Heart right ventricle (tissue), 16 donors: ENCODE results near the gene ZNF692. TPM values are rescaled to one million over a fixed set of nuclear protein-coding genes. Genes with fewer than 3 reads are reported as not detected.
A peak's percentile ranks its signal among the peaks of the same experiment; 100 is the strongest.

Source experiments
- ATAC-seq, 8 donors: fragments of 200-7000 bp; cut with Tn5 transposase; one replicate each; pipeline ENCODE4 v1.9.1; 2020; ENCODE audit warnings: mild to moderate bottlenecking in 8 of 8, moderate library complexity in 8 of 8, moderate number of reproducible peaks in 1 of 8
- DNase-seq, 2 donors: peaks; one replicate each; pipeline ENCODE4 v3.0.0-alpha.2; 2020
- H3K27ac ChIP-seq, 10 donors: fragments of 200-600 bp; sonication (generic) in 2 of 10; one replicate each; pipeline versions ENCODE4 v1.5.0 to v1.8.0; 2020 to 2022; ENCODE audit warnings: mild to moderate bottlenecking in 3 of 10
- H3K27me3 ChIP-seq, 7 donors: fragments of 200-600 bp; one replicate each; pipeline ENCODE4 v1.8.0; 2021 to 2022; ENCODE audit warnings: mild to moderate bottlenecking in 2 of 7
- H3K36me3 ChIP-seq, 9 donors: fragments of 200-600 bp; sonication (generic) in 1 of 9; one replicate each; pipeline versions ENCODE4 v1.5.0 to v1.8.0; 2020 to 2022; ENCODE audit warnings: mild to moderate bottlenecking in 2 of 9
- H3K4me1 ChIP-seq, 9 donors: fragments of 200-600 bp; sonication (generic) in 1 of 9; one replicate each; pipeline versions ENCODE4 v1.5.0 to v1.8.0; 2020 to 2022; ENCODE audit warnings: mild to moderate bottlenecking in 4 of 9
- H3K4me3 ChIP-seq, 10 donors: fragments of 200-600 bp; sonication (generic) in 2 of 10; one replicate each; pipeline versions ENCODE4 v1.5.0 to v1.8.0; 2020 to 2022; ENCODE audit warnings: mild to moderate bottlenecking in 7 of 10, moderate library complexity in 2 of 10
- H3K9me3 ChIP-seq, 11 donors: fragments of 200-600 bp in 10 of 11; sonication (generic) in 2 of 11; one replicate each; pipeline versions ENCODE4 v1.5.0 to v1.8.0; 2013 to 2022; ENCODE audit warnings: mild to moderate bottlenecking in 2 of 11, control low read depth in 1 of 11, moderate library complexity in 1 of 11
- WGBS, 2 donors: extraction: QIAGEN DNeasy Blood & Tissue Kit; methylation state at CpG; one replicate each; pipeline ENCODE4 v1.1.7; 2013; ENCODE audit warnings: inconsistent platforms in 1 of 2; 5-methylcytosine and 5-hydroxymethylcytosine counted together
- intact Hi-C, 10 donors: fragments of 100-400 bp; cut with DNase I; formaldehyde crosslinking; loops; one replicate each; pipeline versions ENCODE4 v1.11.1 to v1.14.2; 2022
- polyA plus RNA-seq, 2 donors: library from polyadenylated mRNA; stranded (reverse); fragments of 200-250 nt; gene quantifications; one replicate each; pipeline ENCODE4 v1.2.3, GENCODE V29; 2013
- total RNA-seq, 10 donors: library from RNA; stranded (reverse); fragmentation: NEBNext Ultra II Directional in 3 of 10; extraction: Animal tissue kit (Norgen Biotek cat#: 25700) in 3 of 10; gene quantifications; one replicate each; pipeline versions ENCODE4 v1.2.1 to v1.2.4, GENCODE V29; 2021 to 2023
- TF ChIP-seq, protein P1 (sequence below), 9 donors: fragments of 200-600 bp; sonication (generic) in 2 of 9; IDR thresholded peaks; one replicate each; pipeline versions ENCODE4 v1.5.0 to v1.8.0; 2021 to 2022; ENCODE audit warnings: antibody characterized with exemption in 9 of 9, mild to moderate bottlenecking in 5 of 9, moderate library complexity in 1 of 9
- donor health status: Arrhythmogenic right ventricular cardiomyopathy.
- donor health status: ischemic (EF 13 %, LVEDD 7.1; RV severe dilation, severe dysfunction).
- donor health status: healthy with polysubstance abuse.
- donor health status: DM: no; HTN: yes; CAD: no.
- donor health status: DM: no; HTN: no; CAD: no.
- donor health status: ischemic (EF 25% LVEDD 6.9; RV normal size, moderate dysfunction).
- donor health status: ischemic (EF 25% LVEDD 5.7; RV mildly dilated, moderate dysfunction).
- donor health status: healthy.
- donor health status: DM: yes; HTN: yes; CAD: no.
- donor health status: Ischemic cardiomyopathy.
- donor health status: ischemic (EF 35%, LVEDD 5.7; RV mildly dilated, moderate dysfunction).
- donor health status: nonischemic (EF 11% LVEDD 7.7; RV severe dilation, severe dysfunction).
- donor health status: DM: yes; HTN: yes; CAD: no.
- donor health status: PGD.
- donor health status: ischemic (EF 29% LVEDD 5.4; RV normal size, mild dysfunction).
- donor health status: nonischemic (EF 23%, LVEDD 6.1; RV moderate dilation, normal function).

ZNF692 gene
- total and polyA plus RNA-seq, 12 donors: 7.1 to 102 (median 12.5) TPM

- H3K4me1 ChIP-seq: peaks cover 19 to 90% (median 67%) of the 10 kb centered on the region in 9 donors
- ATAC-seq (peak in 2 of 8 donors; percentile 6 to 22), DNase-seq (no peak)
- H3K9me3 ChIP-seq: no peaks in the 10 kb centered on the region
- WGBS, 2 donors: 34 to 49% methylated on average over 3 of the region's 3 CpGs
- no peak overlapping the region for H3K4me3 ChIP-seq
- H3K27me3 ChIP-seq: no peaks in the 10 kb centered on the region
- peaks cover 0 to 74% (median 6%) of the 10 kb centered on the region in 9 donors for H3K36me3 ChIP-seq
- intact Hi-C loops: no loop called here
- TF ChIP-seq, protein P1, sequence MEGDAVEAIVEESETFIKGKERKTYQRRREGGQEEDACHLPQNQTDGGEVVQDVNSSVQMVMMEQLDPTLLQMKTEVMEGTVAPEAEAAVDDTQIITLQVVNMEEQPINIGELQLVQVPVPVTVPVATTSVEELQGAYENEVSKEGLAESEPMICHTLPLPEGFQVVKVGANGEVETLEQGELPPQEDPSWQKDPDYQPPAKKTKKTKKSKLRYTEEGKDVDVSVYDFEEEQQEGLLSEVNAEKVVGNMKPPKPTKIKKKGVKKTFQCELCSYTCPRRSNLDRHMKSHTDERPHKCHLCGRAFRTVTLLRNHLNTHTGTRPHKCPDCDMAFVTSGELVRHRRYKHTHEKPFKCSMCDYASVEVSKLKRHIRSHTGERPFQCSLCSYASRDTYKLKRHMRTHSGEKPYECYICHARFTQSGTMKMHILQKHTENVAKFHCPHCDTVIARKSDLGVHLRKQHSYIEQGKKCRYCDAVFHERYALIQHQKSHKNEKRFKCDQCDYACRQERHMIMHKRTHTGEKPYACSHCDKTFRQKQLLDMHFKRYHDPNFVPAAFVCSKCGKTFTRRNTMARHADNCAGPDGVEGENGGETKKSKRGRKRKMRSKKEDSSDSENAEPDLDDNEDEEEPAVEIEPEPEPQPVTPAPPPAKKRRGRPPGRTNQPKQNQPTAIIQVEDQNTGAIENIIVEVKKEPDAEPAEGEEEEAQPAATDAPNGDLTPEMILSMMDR (IDR thresholded peaks at IDR 0.05): no peak
- H3K27ac ChIP-seq: peak overlapping the region in 6 of 10 donors; percentile 25 to 55 (median 50)
These were observed 37.8 kb downstream of the ZNF692 start for GRCh38 chr1:248821101-248821500.

GRCh38 chr1:248820041-248820585 is 38.8 kb downstream of the ZNF692 start:
- 80 to 82% methylated on average over 7 of the region's 7 CpGs for WGBS, 2 donors
- DNase-seq (no peak), ATAC-seq (no peak)
- TF ChIP-seq, protein P1 (IDR thresholded peaks at IDR 0.05): no peak
- Histone ChIP-seq H3K27me3 (no peaks in the 10 kb centered on the region), H3K4me1 (peaks cover 18 to 89% (median 65%) of the 10 kb centered on the region in 9 donors), H3K36me3 (peaks cover 0 to 84% (median 11%) of the 10 kb centered on the region in 9 donors), H3K27ac (peak overlapping the region in 2 of 10 donors; percentile 25 to 53), H3K4me3 (no peak overlapping the region), H3K9me3 (no peaks in the 10 kb centered on the region)
- intact Hi-C loops: no loop called here

DNA sequence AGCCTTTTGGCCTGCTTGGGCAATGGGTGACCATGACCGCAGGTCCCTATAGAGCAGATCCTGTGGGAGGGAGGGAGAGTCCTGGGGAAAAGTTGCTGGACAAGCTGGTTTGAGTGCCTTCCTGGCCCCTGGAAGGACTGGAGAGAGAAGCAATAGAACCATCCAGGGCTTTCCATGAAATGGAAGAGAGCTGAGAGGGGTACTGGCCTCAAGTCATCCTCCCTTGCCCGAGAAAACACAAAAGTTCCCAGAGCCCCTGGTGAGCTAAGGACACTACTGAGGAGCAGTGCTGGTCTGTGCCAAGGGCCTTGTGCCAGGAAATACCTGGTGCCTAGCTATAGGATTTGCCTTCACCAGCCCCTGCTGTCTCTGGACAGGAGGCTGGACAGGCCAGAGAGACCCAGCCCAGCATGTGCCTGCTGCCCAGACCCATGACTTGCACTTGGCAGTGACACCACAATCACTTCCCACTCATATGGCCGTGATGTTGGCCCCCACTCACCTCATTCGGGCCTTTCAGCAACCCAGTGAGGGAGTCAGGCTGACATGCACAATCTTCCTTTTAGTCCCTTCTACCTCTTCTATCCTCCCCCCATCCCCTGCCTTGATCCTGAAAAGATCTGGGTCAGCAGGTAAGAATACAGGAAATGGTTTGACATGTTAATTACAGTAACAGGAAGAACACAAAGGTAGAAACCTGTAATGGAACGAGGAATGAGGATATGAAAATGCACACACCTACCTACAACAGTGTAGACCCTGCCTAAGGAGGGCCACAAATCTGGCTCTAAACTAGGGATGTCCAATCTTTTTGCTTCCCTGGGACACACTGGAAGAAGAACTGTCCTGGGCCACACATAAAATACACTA is 40.1 kb downstream of the ZNF692 start:
- no peak overlapping the region for H3K4me3 ChIP-seq
- H3K27ac ChIP-seq: peak overlapping the region in 3 of 10 donors; percentile 22 to 58 (median 41)
- TF ChIP-seq, protein P1 (IDR thresholded peaks at IDR 0.05): no peak
- H3K9me3 ChIP-seq: no peaks in the 10 kb centered on the region
- H3K4me1 ChIP-seq: peaks cover 5 to 75% (median 52%) of the 10 kb centered on the region in 9 donors
- peaks cover 0 to 87% (median 22%) of the 10 kb centered on the region in 9 donors for H3K36me3 ChIP-seq
- 53 to 60% methylated on average over 5 of the region's 5 CpGs for WGBS, 2 donors
- ATAC-seq (peak in 4 of 8 donors; percentile 7 to 37 (median 14)), DNase-seq (no peak)
- intact Hi-C loops: no loop called here
- no peaks in the 10 kb centered on the region for H3K27me3 ChIP-seq

DNA sequence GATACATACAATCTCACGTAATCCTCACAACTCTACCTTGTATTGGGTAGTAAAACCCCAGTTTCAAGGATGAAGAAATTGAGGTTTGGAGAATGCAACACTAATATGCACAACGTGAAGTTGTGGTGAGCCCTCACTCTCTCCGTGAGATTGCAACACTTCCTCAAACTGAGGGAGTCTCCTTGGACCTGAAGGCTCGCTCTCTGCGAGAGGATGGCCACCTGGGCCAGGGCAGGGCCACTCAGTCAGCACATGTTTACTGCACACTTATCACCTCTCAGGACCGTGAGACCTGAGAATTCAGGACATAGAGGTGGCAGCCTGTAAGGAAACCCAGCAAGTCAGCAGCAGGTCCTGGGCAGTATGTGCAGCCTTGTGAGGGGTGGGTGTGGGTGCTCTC is 41.8 kb downstream of the ZNF692 start:
- ATAC-seq (no peak), DNase-seq (no peak)
- Histone ChIP-seq H3K4me1 (peaks cover 2 to 59% (median 35%) of the 10 kb centered on the region in 9 donors), H3K4me3 (no peak overlapping the region), H3K36me3 (peaks cover 0 to 90% (median 28%) of the 10 kb centered on the region in 9 donors), H3K27ac (peak overlapping the region in 1 of 10 donors; percentile 65), H3K9me3 (no peaks in the 10 kb centered on the region), H3K27me3 (no peaks in the 10 kb centered on the region)
- intact Hi-C loops: no loop called here
- WGBS, 2 donors: 84 to 88% methylated on average over 6 of the region's 6 CpGs
- TF ChIP-seq, protein P1 (IDR thresholded peaks at IDR 0.05): no peak
